GM18873 (cell line): ENCODE measurements around the gene RFPL1.

Experiments
- ATAC-seq: cut with Tn5 transposase; IDR thresholded peaks from one replicate; pipeline ENCODE4 v1.9.1; 2021; ENCODE audit warnings: mild to moderate bottlenecking, moderate library complexity, moderate number of reproducible peaks; ENCODE audit not compliant: unreplicated experiment, low FRiP score

RFPL1 gene

DNA sequence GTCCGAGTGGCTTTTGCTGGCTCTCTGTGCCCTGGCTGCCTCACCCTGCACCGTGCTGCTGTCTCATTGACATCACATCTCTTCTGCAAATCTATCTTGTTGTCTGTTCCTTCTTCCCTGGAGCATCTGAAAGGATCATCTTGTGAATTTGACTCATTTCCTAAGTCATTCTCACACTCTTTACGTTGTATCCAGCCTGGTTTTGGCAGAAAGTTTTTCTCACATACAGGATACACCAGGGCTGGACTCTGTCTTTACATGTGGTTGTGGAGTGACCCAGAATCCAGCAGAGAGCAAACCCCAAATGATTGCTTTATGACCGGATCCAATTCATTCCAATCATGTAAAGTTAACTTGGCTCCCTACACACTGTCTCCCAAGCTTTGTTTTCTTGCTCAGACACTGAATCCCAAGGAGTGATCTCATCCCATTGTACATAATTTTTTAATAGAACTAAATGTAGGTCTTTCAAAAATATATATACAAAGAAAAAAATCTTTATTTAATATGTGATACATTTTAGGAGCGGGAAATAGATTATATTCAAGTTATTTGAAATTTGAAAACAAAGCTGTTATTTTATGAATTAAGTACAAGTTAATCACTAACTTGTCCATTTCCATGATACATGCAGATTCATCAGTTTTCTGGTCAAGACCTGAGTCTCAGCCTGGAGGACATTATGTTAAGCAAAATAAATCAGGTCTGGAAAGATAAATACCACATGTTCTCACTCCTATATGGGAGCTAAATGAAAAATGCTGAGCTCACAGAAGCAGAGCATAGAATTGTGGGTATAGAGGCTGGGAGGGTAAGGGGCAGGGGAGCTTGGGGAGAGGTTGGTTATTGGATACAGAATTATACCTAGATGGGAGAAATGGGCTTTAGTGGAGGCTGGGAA, 2.9 kb upstream of the RFPL1 start:
- no peak for ATAC-seq

DNA sequence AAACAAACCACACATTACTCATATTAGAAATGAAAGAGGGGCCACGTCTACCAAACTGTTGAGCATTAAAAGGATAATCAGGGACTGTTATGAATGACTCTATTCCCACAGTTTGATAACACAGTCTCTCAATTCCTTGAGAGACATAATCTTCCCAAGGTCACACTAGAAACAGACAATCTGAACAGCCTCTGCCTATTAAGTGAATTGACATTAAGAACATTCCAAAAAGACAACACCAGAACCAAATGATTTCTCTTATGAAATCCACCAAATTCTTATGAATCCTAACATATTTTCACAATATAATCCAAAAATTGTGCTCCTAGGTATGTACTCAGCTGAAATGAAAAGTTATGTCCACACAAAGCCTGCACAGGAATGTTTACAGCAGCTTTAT, 4.6 kb downstream of the RFPL1 start:
- no peak for ATAC-seq

DNA sequence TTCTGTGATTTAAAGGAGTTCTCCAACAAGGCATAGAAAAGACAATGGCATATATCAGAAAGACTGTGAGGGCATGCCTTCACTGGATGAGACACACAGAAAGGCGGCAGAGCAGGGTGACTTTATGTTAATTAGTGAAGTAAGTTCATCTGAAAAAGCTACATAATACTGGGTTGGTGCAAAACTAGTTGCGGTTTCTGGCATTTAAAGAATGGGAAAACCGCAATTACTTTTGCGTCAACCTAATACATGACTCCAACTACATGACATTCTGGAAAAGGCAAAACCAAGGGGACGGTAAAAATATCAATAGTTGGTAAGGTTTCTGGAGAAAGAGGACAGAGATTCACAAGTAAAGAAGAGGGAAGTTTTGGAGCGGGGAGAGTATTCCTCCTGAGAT, 5.1 kb downstream of the RFPL1 start:
- ATAC-seq = no peak

DNA sequence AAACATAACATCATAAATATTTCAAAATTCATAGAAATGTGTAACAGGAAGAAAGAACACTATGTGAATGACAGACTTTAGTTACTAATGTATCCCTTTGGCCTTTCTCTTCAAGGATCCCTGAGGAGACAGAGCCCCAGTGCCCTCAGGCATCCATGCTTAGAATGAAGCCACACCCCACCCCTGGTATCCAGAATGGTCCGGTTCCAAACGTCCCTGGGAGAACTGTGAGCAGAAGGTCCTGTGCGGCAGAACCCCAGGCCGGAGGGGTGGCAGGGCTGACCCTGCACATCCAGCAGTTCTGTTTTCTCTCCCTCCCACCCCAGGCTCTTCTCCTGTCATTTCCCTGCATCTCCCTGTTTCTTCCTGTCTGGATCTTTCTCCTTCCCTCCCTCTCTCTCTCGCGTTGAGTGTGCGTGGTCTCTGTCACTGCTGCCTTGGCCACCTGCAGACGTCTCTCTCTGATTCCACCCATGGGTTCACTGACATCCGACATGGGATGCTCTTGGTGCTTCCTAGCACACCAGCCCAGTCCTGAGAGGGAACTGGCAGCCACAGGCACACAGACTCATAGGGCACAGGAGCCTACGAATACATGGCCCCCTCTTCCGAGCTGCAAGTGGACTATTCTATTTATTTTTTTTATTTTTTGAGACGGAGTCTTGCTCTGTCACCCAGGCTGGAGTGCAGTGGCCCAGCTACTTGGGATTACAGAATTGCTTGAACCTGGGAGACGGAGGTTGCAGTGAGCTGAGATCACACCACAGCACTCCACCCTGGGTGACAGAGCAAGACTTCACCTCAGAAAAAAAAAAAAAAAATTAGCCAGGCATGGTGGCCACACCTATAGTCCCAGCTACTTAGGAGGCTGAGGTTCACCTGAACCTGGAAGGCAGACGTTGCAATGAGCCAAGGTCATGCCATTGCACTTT, 5.7 kb downstream of the RFPL1 start:
- ATAC-seq = no peak

DNA sequence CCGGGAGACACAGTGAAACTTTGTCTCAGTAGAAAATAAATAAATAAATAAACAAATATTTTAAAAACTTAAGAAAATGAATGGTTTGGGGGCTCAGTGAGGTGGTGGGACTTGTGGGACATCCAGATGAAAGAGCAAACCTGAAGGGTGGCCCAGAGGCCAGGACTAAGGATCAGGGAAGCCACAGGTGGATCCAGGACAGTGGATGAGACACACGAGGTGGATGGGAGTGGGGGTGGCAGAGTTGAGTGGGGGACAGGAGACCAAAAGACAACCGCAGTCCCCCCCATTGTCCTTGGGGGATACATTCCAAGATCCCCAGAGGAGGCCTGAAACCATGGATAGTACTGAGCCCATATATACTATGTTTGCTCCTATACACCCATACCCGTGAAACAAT, 7.1 kb downstream of the RFPL1 start:
- no peak for ATAC-seq

DNA sequence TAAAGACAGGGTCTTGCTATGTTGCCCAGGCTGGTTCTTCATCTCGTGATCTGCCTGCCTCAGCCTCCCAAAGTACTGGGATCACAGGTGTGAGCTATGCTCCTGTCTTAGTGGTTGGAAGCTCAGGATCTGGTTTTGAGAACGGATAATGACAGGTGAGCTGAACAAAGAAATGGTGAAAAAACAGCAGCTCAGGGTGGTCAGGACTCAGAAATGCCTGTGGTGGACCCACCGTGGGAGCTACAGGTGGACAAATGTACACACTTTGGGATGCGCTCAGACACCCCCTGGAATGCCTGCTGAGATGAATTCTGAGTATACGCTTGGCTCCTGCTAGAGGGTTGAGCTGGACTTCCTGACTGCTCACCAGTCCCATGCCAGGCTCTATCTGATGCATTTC, 9.5 kb downstream of the RFPL1 start:
- no peak for ATAC-seq

DNA sequence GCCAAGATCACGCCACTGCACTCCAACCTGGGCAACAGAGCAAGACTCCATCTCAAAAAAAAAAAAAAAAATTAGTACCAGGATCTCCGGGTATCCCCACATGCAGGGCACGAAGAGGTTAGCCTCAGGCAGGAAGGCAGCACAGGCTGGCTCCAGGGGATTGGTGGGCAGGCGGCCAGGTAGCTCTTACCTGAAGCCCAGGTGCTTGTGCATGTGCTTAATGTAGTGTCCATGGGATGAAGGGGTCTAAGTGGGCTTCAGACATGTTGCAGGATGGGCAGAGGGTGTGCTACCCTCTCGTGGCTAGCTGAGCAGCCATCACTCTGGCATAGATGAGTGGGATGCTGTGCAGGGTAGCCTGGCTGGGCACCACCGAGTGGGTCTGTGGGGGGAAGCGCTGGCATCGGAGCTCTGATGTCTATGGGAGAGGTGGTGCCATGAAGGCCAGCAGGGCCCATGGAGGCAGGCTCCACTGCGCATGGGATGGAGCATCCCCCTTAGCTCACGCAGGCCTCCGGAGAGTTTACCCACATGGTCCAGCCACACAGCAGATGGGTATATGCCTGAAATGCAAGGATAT, 11.0 kb downstream of the RFPL1 start:
- no peak for ATAC-seq

DNA sequence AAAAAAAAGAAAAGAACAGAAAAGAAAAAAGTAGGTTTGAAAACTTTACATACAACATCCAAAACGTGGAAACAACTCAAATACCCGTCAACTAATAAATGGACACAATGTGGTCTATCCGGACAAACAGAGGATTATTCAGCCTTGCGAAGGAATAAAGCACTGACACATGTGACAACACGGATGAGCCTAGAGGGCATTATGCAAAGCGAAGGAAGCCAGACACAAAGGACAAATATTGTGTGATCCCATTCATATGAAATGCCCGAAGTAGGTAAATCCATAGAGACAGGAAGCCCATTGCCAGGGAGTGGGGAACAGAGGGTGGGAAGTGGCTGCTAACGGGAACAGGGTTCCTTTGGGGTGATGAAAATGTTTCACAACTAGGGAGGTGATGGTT, 11.8 kb downstream of the RFPL1 start:
- ATAC-seq = no peak

DNA sequence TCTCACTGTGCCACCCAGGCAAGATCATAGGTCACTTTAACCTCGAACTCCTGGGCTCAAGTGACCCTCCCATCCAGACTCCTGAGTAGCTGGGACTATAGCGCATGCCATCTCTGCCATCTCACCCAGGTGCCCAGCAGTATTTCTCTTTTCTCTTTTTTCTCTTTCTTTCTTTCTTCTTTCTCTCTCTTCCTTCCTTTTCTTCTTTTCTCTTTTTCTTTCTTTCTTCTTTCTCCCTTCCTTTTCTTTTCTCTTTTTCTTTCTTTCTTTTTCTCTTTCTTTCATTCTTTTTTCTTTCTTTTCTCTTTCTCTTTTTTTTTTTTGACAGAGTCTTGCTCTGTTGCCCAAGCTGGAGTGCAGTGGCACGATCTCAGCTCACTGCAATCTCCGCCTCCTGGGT, 13.5 kb downstream of the RFPL1 start:
- no peak for ATAC-seq

DNA sequence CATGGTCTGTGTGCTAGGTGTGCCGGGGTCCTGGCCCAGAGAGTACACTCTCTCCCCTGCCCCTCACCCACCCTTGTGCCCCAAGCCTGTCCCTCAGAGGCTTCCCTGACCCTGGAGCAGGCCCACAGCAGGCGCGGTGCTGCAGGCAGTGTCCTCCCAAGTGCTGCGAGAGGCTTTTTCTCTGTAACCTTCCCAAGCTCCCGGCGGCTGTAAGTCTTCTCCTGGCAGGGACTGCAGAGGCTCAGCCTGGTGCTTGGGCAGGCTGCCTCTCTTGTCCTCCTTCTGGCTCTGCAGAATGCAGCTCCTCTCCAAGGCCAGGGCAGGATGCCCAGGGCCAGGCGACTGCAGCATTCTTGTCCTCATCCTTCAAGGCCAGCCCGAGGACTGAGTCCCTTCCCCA, 15.9 kb downstream of the RFPL1 start:
- ATAC-seq = no peak

DNA sequence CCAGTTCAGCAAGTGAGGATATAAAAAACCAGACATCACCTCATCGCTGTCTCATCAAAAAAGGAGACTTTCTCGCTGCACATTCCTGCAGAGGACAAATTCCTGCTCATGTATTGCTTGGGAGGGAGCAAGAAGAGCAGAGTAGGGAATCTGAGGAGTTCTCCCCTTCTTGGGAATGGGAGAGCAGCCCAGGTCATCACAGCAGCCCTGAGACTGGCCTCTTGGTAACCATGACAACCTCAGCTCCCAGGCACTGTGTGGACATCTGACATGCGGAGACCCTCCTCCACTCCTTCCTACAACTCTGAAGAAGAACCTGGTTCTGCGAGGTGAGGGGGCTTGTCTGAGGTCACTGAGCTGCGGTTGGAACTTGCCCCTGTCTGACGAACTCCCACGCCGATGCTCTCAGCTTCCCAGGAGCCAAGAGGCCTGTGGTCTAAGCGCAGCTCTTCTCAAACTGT, 17.9 kb downstream of the RFPL1 start:
- ATAC-seq = no peak

DNA sequence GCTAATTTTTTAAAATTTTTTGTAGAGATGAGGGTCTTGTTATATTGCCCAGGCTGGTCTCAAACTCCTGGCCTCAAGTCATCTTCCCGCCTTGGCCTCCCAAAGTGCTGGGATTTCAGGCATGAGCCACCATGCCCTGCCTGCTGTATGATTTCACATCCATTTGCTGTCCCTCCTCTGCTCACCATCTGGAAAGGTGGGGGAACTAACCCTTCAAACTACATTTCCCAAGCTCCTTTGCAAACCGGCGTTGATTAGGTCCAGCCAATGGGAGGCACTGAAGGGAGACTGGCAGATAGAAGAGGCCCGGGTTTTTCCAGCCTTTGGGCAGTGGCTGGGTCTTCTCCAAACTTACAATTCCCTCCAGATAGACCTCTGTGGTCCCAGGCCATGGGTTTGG, 19.3 kb downstream of the RFPL1 start:
- no peak for ATAC-seq

DNA sequence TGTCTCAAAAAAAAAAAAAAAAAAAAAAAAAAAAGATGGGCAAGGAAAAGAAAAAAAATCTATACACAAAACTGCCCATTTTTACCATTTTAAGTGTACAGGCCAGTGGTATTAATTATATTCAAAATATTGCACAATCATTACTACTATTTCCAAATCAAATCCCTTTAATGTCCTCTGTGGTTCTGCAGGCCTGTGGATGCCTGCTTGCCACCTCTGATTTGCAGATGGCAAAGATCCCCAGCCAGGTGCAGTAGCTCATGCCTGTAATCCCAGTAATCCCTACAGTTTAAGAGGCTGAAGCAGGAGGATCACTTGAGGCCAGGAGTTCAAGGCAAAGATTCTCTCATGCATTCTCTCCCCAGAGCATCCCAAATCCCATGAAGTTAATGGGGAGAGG, 20.2 kb downstream of the RFPL1 start:
- ATAC-seq = no peak

DNA sequence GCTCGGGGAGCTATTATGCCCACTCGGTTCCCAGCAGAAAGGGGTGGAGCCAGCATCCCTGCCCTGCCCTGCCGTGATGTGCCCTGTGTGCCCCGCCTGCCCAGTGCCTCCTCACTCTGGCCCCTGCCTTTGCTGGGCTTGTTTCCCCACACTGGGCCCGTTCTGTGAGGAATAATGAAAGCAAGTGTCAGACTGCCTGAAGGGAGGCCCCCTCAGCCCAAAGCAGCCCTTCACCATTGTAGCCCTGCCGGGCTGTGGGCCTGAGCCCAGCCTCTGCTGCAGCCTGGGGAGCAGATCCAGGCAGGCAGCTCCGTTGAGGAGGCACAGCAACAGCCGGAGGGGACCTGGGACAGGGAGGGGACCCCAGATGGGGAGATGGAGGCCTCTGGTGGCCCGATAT, 21.4 kb downstream of the RFPL1 start:
- ATAC-seq = no peak

DNA sequence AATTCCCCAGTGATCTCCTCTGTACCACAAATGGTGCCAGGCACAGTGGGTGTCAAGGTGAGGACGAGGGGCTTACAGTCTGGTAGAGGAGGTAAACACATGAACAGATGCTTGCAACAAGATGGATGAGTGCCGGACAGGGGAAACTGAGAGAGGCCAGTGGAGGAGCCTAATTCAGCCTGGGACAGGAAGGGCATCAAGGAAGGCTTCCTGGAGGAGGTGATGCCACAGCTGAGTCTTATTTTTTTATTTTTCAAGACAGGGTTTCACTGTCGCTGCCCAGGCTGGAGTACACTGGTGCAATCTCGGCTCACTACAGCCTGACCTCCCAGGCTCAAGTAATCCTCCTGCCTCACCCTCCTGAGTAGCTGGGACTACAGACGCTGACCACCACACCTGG, 22.9 kb downstream of the RFPL1 start:
- no peak for ATAC-seq

DNA sequence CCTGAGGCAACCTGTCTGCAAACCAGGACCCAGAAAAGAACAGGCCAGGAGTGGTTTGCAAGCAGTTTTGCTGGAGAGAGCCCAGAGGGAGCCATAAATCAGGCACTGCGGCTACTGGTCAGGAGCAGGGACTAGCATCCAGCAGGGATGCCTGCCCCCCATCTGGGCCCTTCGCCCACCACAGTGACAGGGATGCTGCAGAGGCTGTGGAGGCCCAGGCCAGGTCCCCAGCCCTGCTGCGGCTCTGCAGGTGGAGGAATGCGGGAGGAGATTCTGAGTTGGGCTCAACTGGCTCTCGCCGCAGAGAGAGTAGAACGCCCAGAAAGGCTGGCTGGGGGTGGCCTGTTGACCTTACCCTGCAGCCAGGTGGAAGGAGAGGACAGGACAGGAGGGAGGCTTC, 25.2 kb downstream of the RFPL1 start:
- ATAC-seq = no peak

DNA sequence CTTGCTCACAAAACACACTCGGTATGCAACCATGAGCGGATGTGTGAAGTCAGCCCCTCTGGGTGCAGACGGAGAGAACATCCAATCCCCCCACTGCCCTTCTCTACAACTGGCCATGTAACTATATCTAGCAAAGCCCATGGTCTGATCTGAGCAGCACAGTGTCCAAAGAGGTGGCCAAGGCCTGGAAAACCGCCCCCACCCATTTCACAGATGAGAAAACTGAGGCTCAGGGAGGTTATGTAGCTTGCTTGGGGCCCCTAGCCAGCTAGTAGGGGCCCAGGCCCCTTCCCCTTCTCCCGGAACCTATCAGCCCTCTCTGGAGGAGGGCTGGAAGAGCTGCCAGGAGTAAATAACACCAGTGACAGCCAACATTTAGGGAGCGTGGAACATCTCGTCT, 26.2 kb downstream of the RFPL1 start:
- ATAC-seq = no peak

DNA sequence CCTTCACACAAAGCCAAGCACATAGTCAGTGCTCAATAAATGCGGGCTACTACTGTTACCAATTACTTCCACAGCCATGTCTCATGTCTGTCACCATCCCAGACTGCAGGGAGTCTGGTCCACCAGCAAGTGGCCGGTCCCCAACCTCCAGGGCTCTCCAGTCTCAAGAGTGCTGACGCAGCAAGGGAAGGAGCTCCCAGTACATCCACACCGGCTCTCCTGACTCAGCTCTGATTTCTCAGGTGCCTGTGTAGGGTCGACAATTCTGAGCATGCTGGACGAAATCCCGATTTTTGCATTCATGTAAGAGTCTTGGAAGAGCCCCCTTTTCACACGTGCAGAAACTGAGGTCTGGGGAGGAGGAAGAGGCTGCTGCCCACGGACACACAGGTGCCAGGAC, 31.4 kb downstream of the RFPL1 start:
- ATAC-seq = no peak

DNA sequence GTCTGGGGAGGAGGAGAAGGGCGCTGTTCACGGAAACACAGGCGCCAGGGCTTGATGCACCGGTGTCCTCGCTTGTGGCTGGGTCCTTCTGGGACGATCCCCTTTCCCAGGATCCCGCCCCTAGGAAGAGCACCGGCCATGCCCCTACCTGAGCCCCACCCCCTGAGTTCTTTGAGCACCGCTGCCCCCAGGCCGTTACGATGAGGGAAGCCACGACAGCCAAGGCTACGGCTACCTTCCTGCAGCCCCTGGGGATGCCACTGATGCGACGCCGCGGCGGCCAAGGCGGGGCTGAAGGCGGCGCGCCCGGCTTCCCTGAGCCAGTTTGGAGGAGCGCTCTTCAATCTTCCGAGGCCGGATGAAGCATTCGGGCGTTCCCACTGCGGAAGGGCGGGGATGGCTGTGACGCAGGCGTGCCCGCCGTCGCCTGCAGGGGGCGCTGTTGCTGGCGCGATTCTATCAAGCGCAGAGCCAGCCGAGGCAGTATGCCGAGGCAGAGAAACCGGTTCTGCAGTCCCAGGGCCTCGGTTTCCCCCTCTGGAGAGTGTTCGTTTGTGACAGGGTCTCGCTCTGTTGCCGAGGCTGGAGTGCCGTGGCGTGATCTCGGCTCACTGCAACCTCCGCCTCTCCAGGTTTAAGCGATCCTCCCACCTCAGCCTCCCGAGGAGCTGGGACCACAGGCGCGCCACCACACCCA, 31.9 kb downstream of the RFPL1 start:
- ATAC-seq = no peak

DNA sequence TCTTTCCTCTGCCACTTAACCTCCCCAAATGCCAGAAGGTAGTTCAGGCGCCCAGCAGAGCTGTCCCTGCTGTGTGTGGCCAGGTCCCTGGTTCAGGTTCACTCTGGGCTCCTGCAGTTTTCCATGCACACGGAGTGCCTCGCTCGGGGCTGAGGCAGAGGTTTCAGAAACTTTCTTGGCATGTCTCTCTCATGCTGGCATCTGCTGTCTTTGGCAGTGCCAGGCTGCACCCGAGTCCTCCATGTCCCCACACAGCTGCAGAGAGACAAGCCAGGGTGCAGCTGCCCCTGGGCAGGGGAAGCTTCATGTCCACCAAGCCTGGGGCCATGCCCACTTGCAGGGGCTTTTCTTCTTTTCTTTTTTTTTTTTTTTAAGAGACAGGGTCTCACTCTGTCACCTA, 34.6 kb downstream of the RFPL1 start:
- ATAC-seq = no peak

DNA sequence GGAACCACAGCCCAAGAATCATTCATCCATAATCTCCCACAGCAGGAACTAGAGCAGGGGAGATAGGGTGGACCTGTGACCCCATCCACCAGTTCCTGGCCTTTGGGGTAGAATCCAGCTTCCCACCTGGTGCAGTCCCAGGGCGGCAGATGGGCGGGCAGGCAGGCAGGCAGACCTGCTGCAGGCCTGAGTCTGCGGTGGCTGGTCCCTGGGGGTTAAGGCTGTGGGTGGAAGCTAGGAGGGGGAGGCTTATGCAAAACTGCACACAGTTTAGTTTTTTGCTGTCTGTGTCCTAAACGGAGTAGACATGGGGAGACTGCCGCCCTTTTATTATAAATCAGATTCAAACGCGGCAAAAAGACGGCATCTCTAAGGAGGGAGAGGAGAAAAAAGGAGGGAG, 37.2 kb downstream of the RFPL1 start:
- ATAC-seq = no peak
